ENCODE results near the gene DOCK3. TPM values are rescaled to one million over a fixed set of nuclear protein-coding genes. Genes with fewer than 3 reads are reported as not detected.

The DOCK3 gene
- total and polyA plus RNA-seq, 4 donors, result 0.01 to 0.08 (median 0.06) TPM; not detected in 1

- H3K4me1 ChIP-seq (ENCODE audit: control insufficient read depth in 4 of 4, insufficient read depth in 4 of 4, low read length in 3 of 4), result no peaks in the 10 kb centered on the region
- H3K27ac ChIP-seq (ENCODE audit: low read depth in 1 of 2, low read length in 2 of 2), result no peak overlapping the region
- H3K4me3 ChIP-seq (ENCODE audit: low read depth in 1 of 3, low read length in 3 of 3), result no peak overlapping the region
- H3K9me3 ChIP-seq (ENCODE audit: control insufficient read depth in 4 of 4, low read length in 3 of 4), result peaks cover 0 to 2% (median 0%) of the 10 kb centered on the region in 4 donors
- no peak for TF ChIP-seq GABPA (IDR thresholded peaks at IDR 0.05 in 1 of 2, conservative IDR thresholded peaks at IDR 0.05 in 1 of 2)
- TF ChIP-seq HNF4A (conservative IDR thresholded peaks at IDR 0.05), result no peak
- no peak for TF ChIP-seq REST (IDR thresholded peaks at IDR 0.05)
- no peak for TF ChIP-seq JUND (IDR thresholded peaks at IDR 0.05)
- TF ChIP-seq SP1 (IDR thresholded peaks at IDR 0.05), result no peak
- TF ChIP-seq RAD21 (IDR thresholded peaks at IDR 0.05), result no peak
- TF ChIP-seq TAF1 (conservative IDR thresholded peaks at IDR 0.05), result no peak
- TF ChIP-seq EGR1 (IDR thresholded peaks at IDR 0.05; ENCODE audit: low read depth in 2 of 2), result no peak
- TF ChIP-seq HNF4G (IDR thresholded peaks at IDR 0.05), result no peak
- TF ChIP-seq CTCF (IDR thresholded peaks at IDR 0.05; ENCODE audit: low read depth, low read length, missing input control), result no peak
- TF ChIP-seq ZBTB33 (IDR thresholded peaks at IDR 0.05), result no peak
- no peak for TF ChIP-seq FOXA2 (IDR thresholded peaks at IDR 0.05)
- TF ChIP-seq NR2F2 (IDR thresholded peaks at IDR 0.05), result no peak
- H3K27me3 ChIP-seq (ENCODE audit: control insufficient read depth in 4 of 4, insufficient read depth in 4 of 4, low read length in 3 of 4), result no peaks in the 10 kb centered on the region
- DNase-seq (ENCODE audit: low spot score), result no peak
- H3K9ac ChIP-seq (ENCODE audit: low read depth in 1 of 2, low read length in 2 of 2), result no peak overlapping the region
- H3K36me3 ChIP-seq (ENCODE audit: control insufficient read depth in 4 of 4, insufficient read depth in 3 of 4, low read depth in 1 of 4, low read length in 3 of 4), result no peaks in the 10 kb centered on the region
Observed at GRCh38 chr3:51297333-51297732, 622.6 kb downstream of the DOCK3 start.

GRCh38 chr3:51304230-51304629 lies 629.5 kb downstream of the DOCK3 start:
- H3K27ac ChIP-seq (ENCODE audit: low read depth in 1 of 2, low read length in 2 of 2), result no peak overlapping the region
- H3K27me3 ChIP-seq (ENCODE audit: control insufficient read depth in 4 of 4, insufficient read depth in 4 of 4, low read length in 3 of 4), result peaks cover 0 to 3% (median 0%) of the 10 kb centered on the region in 4 donors
- TF ChIP-seq TAF1 (conservative IDR thresholded peaks at IDR 0.05) (no peak), MAX (IDR thresholded peaks at IDR 0.05) (no peak), CTCF (IDR thresholded peaks at IDR 0.05; ENCODE audit: low read depth, low read length, missing input control) (no peak), YY1 (IDR thresholded peaks at IDR 0.05) (no peak), SP1 (IDR thresholded peaks at IDR 0.05) (no peak), RAD21 (IDR thresholded peaks at IDR 0.05) (no peak), GABPA (IDR thresholded peaks at IDR 0.05 in 1 of 2, conservative IDR thresholded peaks at IDR 0.05 in 1 of 2) (no peak), REST (IDR thresholded peaks at IDR 0.05) (no peak), JUND (IDR thresholded peaks at IDR 0.05) (no peak), HNF4A (conservative IDR thresholded peaks at IDR 0.05) (no peak)
- no peaks in the 10 kb centered on the region for H3K36me3 ChIP-seq (ENCODE audit: control insufficient read depth in 4 of 4, insufficient read depth in 3 of 4, low read depth in 1 of 4, low read length in 3 of 4)
- H3K4me3 ChIP-seq (ENCODE audit: low read depth in 1 of 3, low read length in 3 of 3), result no peak overlapping the region
- H3K9ac ChIP-seq (ENCODE audit: low read depth in 1 of 2, low read length in 2 of 2), result no peak overlapping the region
- H3K9me3 ChIP-seq (ENCODE audit: control insufficient read depth in 4 of 4, low read length in 3 of 4), result no peaks in the 10 kb centered on the region
- no peak for DNase-seq (ENCODE audit: low spot score)
- no peaks in the 10 kb centered on the region for H3K4me1 ChIP-seq (ENCODE audit: control insufficient read depth in 4 of 4, insufficient read depth in 4 of 4, low read length in 3 of 4)
- 52% methylated on average over 4 of the region's 4 CpGs for WGBS

Measured in liver (tissue), 9 donors.